HEK293 (cell line): ENCODE data around the gene HTR6.

ENCODE experiments used
- MEIS1 ChIP-seq: sonication (generic); formaldehyde crosslinking; IDR thresholded peaks from 2 replicates; pipeline ENCODE4 v1.8.1; 2022; ENCODE audit warnings: missing genetic modification reagents, mild to moderate bottlenecking, borderline replicate concordance
- OVOL3 ChIP-seq: fragments of 450-650 bp; formaldehyde crosslinking; IDR thresholded peaks from 2 replicates; pipeline ENCODE4 v1.5.1; 2016; ENCODE audit warnings: missing biosample characterization, missing genetic modification characterization
- PRDM1 ChIP-seq: fragments of 450-650 bp; formaldehyde crosslinking; IDR thresholded peaks from 2 replicates; pipeline ENCODE4; 2016; ENCODE audit warnings: missing biosample characterization, missing genetic modification characterization
- SETDB1 ChIP-seq: IDR thresholded peaks from one replicate; pipeline ENCODE4 v1.6.1; 2017; ENCODE audit warnings: mild to moderate bottlenecking, low read length, moderate library complexity, mixed read lengths; ENCODE audit not compliant: insufficient read length
- ZEB2 ChIP-seq: fragments of 450-650 bp; formaldehyde crosslinking; IDR thresholded peaks from 2 replicates; pipeline ENCODE4 v1.5.1; 2016; ENCODE audit warnings: missing biosample characterization, missing genetic modification characterization
- ZIC2 ChIP-seq: fragments of 450-650 bp; formaldehyde crosslinking; IDR thresholded peaks from 2 replicates; pipeline ENCODE4 v1.5.1; 2016; ENCODE audit warnings: missing biosample characterization, missing genetic modification characterization
- ZNF112 ChIP-seq: fragments of 450-650 bp; formaldehyde crosslinking; IDR thresholded peaks from 2 replicates; pipeline ENCODE4 v1.5.0; 2017; ENCODE audit warnings: missing biosample characterization, missing genetic modification characterization
- ZNF140 ChIP-seq: fragments of 450-650 bp; formaldehyde crosslinking; IDR thresholded peaks from 2 replicates; pipeline ENCODE4 v1.5.1; 2016; ENCODE audit warnings: missing biosample characterization, missing genetic modification characterization
- ZNF157 ChIP-seq: fragments of 450-650 bp; formaldehyde crosslinking; IDR thresholded peaks from 2 replicates; pipeline ENCODE4 v1.5.1; 2016; ENCODE audit warnings: missing biosample characterization, missing genetic modification characterization
- ZNF366 ChIP-seq: fragments of 450-650 bp; formaldehyde crosslinking; conservative IDR thresholded peaks from 2 replicates; pipeline ENCODE4 v1.5.1; 2016; ENCODE audit warnings: missing biosample characterization, missing genetic modification characterization
- ZNF391 ChIP-seq: fragments of 450-650 bp; formaldehyde crosslinking; IDR thresholded peaks from 2 replicates; pipeline ENCODE4 v1.5.1; 2016; ENCODE audit warnings: low read depth, missing biosample characterization, missing genetic modification characterization, borderline replicate concordance
- ZNF394 ChIP-seq: fragments of 450-650 bp; formaldehyde crosslinking; IDR thresholded peaks from 2 replicates; pipeline ENCODE4 v1.5.1; 2016; ENCODE audit warnings: missing biosample characterization, missing genetic modification characterization, mild to moderate bottlenecking, moderate library complexity, borderline replicate concordance
- ZNF530 ChIP-seq: fragments of 450-650 bp; formaldehyde crosslinking; IDR thresholded peaks from 2 replicates; pipeline ENCODE4 v1.5.1; 2016; ENCODE audit warnings: low read depth, missing biosample characterization, missing genetic modification characterization
- ZNF76 ChIP-seq: fragments of 450-650 bp; formaldehyde crosslinking; IDR thresholded peaks from 2 replicates; pipeline ENCODE4; 2016; ENCODE audit warnings: low read depth, missing biosample characterization, missing genetic modification characterization, borderline replicate concordance
- TF ChIP-seq, protein P1 (sequence below): fragments of 450-650 bp; formaldehyde crosslinking; IDR thresholded peaks from 2 replicates; pipeline ENCODE4 v1.5.1; 2017; ENCODE audit warnings: missing biosample characterization, missing genetic modification characterization
- TF ChIP-seq, protein P2 (sequence below): fragments of 450-650 bp; formaldehyde crosslinking; IDR thresholded peaks from 2 replicates; pipeline ENCODE4 v1.5.1; 2016; ENCODE audit warnings: missing biosample characterization, missing genetic modification characterization
- TF ChIP-seq, protein P3 (sequence below): fragments of 450-650 bp; formaldehyde crosslinking; IDR thresholded peaks from 2 replicates; pipeline ENCODE4 v1.5.1; 2016; ENCODE audit warnings: missing biosample characterization, missing genetic modification characterization
- TF ChIP-seq, protein P4 (sequence below): fragments of 450-650 bp; formaldehyde crosslinking; IDR thresholded peaks from 2 replicates; pipeline ENCODE4 v1.5.1; 2016; ENCODE audit warnings: missing biosample characterization, missing genetic modification characterization
- TF ChIP-seq, protein P5 (sequence below): fragments of 450-650 bp; formaldehyde crosslinking; IDR thresholded peaks from 2 replicates; pipeline ENCODE4 v1.5.1; 2016; ENCODE audit warnings: missing biosample characterization, missing genetic modification characterization, borderline replicate concordance

The HTR6 gene

DNA sequence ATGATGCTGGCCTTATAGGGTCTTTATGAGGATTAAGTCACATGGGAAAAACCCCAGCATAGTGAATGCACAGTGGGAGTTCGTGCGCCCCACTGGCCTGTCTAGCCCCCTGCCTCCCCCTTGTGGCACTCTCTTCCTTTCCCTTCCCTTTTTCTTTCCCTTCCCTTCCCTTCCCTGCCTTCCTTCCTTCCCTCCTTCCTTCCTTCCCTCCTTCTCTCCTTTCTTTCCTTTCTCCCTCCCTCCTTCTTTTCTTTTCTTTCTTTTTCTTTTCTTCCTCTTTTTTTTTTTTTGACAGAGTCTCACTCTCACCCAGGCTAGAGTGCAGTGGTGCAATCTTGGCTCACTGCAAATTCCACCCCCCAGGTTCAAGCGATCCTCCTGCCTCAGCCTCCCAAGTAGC lies 38.6 kb downstream of the HTR6 start (continued):
- TF ChIP-seq, protein P1, sequence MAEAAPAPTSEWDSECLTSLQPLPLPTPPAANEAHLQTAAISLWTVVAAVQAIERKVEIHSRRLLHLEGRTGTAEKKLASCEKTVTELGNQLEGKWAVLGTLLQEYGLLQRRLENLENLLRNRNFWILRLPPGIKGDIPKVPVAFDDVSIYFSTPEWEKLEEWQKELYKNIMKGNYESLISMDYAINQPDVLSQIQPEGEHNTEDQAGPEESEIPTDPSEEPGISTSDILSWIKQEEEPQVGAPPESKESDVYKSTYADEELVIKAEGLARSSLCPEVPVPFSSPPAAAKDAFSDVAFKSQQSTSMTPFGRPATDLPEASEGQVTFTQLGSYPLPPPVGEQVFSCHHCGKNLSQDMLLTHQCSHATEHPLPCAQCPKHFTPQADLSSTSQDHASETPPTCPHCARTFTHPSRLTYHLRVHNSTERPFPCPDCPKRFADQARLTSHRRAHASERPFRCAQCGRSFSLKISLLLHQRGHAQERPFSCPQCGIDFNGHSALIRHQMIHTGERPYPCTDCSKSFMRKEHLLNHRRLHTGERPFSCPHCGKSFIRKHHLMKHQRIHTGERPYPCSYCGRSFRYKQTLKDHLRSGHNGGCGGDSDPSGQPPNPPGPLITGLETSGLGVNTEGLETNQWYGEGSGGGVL: no peak
- TF ChIP-seq, protein P2, sequence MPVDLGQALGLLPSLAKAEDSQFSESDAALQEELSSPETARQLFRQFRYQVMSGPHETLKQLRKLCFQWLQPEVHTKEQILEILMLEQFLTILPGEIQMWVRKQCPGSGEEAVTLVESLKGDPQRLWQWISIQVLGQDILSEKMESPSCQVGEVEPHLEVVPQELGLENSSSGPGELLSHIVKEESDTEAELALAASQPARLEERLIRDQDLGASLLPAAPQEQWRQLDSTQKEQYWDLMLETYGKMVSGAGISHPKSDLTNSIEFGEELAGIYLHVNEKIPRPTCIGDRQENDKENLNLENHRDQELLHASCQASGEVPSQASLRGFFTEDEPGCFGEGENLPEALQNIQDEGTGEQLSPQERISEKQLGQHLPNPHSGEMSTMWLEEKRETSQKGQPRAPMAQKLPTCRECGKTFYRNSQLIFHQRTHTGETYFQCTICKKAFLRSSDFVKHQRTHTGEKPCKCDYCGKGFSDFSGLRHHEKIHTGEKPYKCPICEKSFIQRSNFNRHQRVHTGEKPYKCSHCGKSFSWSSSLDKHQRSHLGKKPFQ (tag by site-specific recombination): no peak
- TF ChIP-seq MEIS1: no peak
- 0 out of 2 replicates have a peak, but pooled peaks have one; percentile 8 for TF ChIP-seq ZIC2
- no peak for TF ChIP-seq ZNF530 (tag by site-specific recombination)
- TF ChIP-seq, protein P3, sequence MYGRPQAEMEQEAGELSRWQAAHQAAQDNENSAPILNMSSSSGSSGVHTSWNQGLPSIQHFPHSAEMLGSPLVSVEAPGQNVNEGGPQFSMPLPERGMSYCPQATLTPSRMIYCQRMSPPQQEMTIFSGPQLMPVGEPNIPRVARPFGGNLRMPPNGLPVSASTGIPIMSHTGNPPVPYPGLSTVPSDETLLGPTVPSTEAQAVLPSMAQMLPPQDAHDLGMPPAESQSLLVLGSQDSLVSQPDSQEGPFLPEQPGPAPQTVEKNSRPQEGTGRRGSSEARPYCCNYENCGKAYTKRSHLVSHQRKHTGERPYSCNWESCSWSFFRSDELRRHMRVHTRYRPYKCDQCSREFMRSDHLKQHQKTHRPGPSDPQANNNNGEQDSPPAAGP (tag by site-specific recombination): no peak
- TF ChIP-seq, protein P4, sequence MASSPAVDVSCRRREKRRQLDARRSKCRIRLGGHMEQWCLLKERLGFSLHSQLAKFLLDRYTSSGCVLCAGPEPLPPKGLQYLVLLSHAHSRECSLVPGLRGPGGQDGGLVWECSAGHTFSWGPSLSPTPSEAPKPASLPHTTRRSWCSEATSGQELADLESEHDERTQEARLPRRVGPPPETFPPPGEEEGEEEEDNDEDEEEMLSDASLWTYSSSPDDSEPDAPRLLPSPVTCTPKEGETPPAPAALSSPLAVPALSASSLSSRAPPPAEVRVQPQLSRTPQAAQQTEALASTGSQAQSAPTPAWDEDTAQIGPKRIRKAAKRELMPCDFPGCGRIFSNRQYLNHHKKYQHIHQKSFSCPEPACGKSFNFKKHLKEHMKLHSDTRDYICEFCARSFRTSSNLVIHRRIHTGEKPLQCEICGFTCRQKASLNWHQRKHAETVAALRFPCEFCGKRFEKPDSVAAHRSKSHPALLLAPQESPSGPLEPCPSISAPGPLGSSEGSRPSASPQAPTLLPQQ (tag by site-specific recombination): no peak
- no peak for TF ChIP-seq ZNF157
- TF ChIP-seq ZNF76 (tag by site-specific recombination): no peak
- no peak for TF ChIP-seq SETDB1
- peak; percentile 64 for TF ChIP-seq ZNF366
- peak; percentile 49; the same call in 1 of the 2 replicates for TF ChIP-seq PRDM1 (tag by site-specific recombination)
- TF ChIP-seq ZEB2 (tag by site-specific recombination): no peak
- TF ChIP-seq ZNF394: no peak
- no peak for TF ChIP-seq ZNF391 (tag by site-specific recombination)
- TF ChIP-seq, protein P5, sequence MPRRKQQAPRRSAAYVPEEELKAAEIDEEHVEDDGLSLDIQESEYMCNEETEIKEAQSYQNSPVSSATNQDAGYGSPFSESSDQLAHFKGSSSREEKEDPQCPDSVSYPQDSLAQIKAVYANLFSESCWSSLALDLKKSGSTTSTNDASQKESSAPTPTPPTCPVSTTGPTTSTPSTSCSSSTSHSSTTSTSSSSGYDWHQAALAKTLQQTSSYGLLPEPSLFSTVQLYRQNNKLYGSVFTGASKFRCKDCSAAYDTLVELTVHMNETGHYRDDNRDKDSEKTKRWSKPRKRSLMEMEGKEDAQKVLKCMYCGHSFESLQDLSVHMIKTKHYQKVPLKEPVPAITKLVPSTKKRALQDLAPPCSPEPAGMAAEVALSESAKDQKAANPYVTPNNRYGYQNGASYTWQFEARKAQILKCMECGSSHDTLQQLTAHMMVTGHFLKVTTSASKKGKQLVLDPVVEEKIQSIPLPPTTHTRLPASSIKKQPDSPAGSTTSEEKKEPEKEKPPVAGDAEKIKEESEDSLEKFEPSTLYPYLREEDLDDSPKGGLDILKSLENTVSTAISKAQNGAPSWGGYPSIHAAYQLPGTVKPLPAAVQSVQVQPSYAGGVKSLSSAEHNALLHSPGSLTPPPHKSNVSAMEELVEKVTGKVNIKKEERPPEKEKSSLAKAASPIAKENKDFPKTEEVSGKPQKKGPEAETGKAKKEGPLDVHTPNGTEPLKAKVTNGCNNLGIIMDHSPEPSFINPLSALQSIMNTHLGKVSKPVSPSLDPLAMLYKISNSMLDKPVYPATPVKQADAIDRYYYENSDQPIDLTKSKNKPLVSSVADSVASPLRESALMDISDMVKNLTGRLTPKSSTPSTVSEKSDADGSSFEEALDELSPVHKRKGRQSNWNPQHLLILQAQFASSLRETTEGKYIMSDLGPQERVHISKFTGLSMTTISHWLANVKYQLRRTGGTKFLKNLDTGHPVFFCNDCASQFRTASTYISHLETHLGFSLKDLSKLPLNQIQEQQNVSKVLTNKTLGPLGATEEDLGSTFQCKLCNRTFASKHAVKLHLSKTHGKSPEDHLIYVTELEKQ (tag by site-specific recombination): no peak
- no peak for TF ChIP-seq ZNF140 (tag by site-specific recombination)
- no peak for TF ChIP-seq ZNF112 (tag by site-specific recombination)
- TF ChIP-seq OVOL3 (tag by site-specific recombination): no peak
- TF ChIP-seq, all 188 proteins: peak for 4
